ENCODE measurements around the gene CCDC134. TPM values are rescaled to one million over a fixed set of nuclear protein-coding genes. Genes with fewer than 3 reads are reported as not detected.

The CCDC134 gene
- total RNA-seq, 1 donor from 2014 or later, result 7.3 TPM

- H3K36me3 ChIP-seq, result no peaks in the 10 kb centered on the region
- no peak overlapping the region for H3K27ac ChIP-seq
- no peaks in the 10 kb centered on the region for H3K9me3 ChIP-seq
- H3K4me3 ChIP-seq, result no peak overlapping the region
- H3K4me1 ChIP-seq, result peaks cover 27% of the 10 kb centered on the region
- no peaks in the 10 kb centered on the region for H3K27me3 ChIP-seq
- intact Hi-C loops (cut with DNase I), result no loop called here
- ATAC-seq (no peak), DNase-seq (no peak)
- TF ChIP-seq CTCF (IDR thresholded peaks at IDR 0.05), result no peak
Measured at GRCh38 chr22:41830174-41830573, 29.7 kb downstream of the CCDC134 start.

- Histone ChIP-seq H3K4me1 (peaks cover 20% of the 10 kb centered on the region), H3K27ac (no peak overlapping the region), H3K36me3 (peaks cover 3% of the 10 kb centered on the region), H3K27me3 (no peaks in the 10 kb centered on the region), H3K9me3 (no peaks in the 10 kb centered on the region), H3K4me3 (no peak overlapping the region)
- intact Hi-C loops (cut with DNase I), result no loop called here
- DNase-seq (no peak), ATAC-seq (no peak)
- no peak for TF ChIP-seq CTCF (IDR thresholded peaks at IDR 0.05)
Measured at GRCh38 chr22:41831383-41831782, 30.9 kb downstream of the CCDC134 start.

- Histone ChIP-seq H3K36me3 (peaks cover 8% of the 10 kb centered on the region), H3K9me3 (no peaks in the 10 kb centered on the region), H3K27me3 (no peaks in the 10 kb centered on the region), H3K27ac (peak overlapping the region; percentile 92), H3K4me1 (peaks cover 16% of the 10 kb centered on the region), H3K4me3 (peak overlapping the region; percentile 85)
- TF ChIP-seq CTCF (IDR thresholded peaks at IDR 0.05), result no peak
- DNase-seq, result no peak
- intact Hi-C loops (cut with DNase I), result no loop called here
- ATAC-seq, result no peak
Measured at GRCh38 chr22:41831828-41832552, 31.5 kb downstream of the CCDC134 start.

GRCh38 chr22:41832553-41833368, 32.3 kb downstream of the CCDC134 start, which contains the start of gene SREBF2:
SREBF2 (plus strand) TSS chr22:41833105; CDS start chr22:41833271, 166 bp downstream.
- peak within 1 kb of the TSS; percentile 92 for H3K27ac ChIP-seq
- peak; percentile 5 for TF ChIP-seq CTCF (IDR thresholded peaks at IDR 0.05)
- ATAC-seq (peak; percentile 96), DNase-seq (peak; percentile 100)
- no peaks in the 10 kb centered on the region for H3K9me3 ChIP-seq
- peak within 1 kb of the TSS; percentile 85 for H3K4me3 ChIP-seq
- H3K27me3 ChIP-seq, result no peaks in the 10 kb centered on the region
- intact Hi-C loops (cut with DNase I), result no loop called here
- H3K36me3 ChIP-seq, result peaks cover 8% of the 10 kb centered on the region
- H3K4me1 ChIP-seq, result peaks cover 13% of the 10 kb centered on the region

GRCh38 chr22:41833369-41834004, 33.0 kb downstream of the CCDC134 start:
- Histone ChIP-seq H3K27ac (peak overlapping the region; percentile 92), H3K36me3 (peaks cover 8% of the 10 kb centered on the region), H3K4me3 (peak overlapping the region; percentile 85), H3K27me3 (no peaks in the 10 kb centered on the region), H3K4me1 (peaks cover 13% of the 10 kb centered on the region), H3K9me3 (no peaks in the 10 kb centered on the region)
- TF ChIP-seq CTCF (IDR thresholded peaks at IDR 0.05), result no peak
- peak; percentile 39 for ATAC-seq
- DNase-seq, result peak; percentile 81
- intact Hi-C loops (cut with DNase I), result no loop called here
